K562 (cell line): ENCODE results near the gene RNU6-9. TPM values are rescaled to one million over a fixed set of nuclear protein-coding genes. Genes with fewer than 3 reads are reported as not detected.

ENCODE experiments used
- GTF2F1 ChIP-seq: IDR thresholded peaks from 2 replicates; pipeline ENCODE4 v1.6.1; 2011; ENCODE audit warnings: low read depth, low read length, improper control_type of control experiment
- HLTF ChIP-seq: fragments of 450-650 bp; IDR thresholded peaks from 2 replicates; pipeline ENCODE4 v1.6.1; 2016
- IRF2 ChIP-seq: sonication (generic); formaldehyde crosslinking; IDR thresholded peaks from 2 replicates; pipeline ENCODE4 v1.8.1; 2022; ENCODE audit warnings: mild to moderate bottlenecking, missing genetic modification reagents
- MEF2D ChIP-seq: conservative IDR thresholded peaks from 2 replicates; pipeline ENCODE4 v1.6.1; 2016; ENCODE audit warnings: low read depth, missing genetic modification characterization, missing compliant biosample characterization
- MLLT1 ChIP-seq, 2 experiments: fragments of 450-650 bp; IDR thresholded peaks; 2 replicates each; pipeline ENCODE4 v1.6.1; 2016
- NCOA1 ChIP-seq: fragments of 450-650 bp; IDR thresholded peaks from 2 replicates; pipeline ENCODE4 v1.6.1; 2016; ENCODE audit warnings: low read depth
- NFXL1 ChIP-seq: fragments of 450-650 bp; formaldehyde crosslinking; IDR thresholded peaks from 2 replicates; pipeline ENCODE4 v1.4.0; 2021; ENCODE audit warnings: mild to moderate bottlenecking
- RHOXF2B ChIP-seq: fragments of 250-450 bp; sonication (Bioruptor Pico); conservative IDR thresholded peaks from 2 replicates; pipeline ENCODE4 v1.5.1; 2021
- SNAPC5 ChIP-seq: fragments of 250-450 bp; sonication (Bioruptor Pico); IDR thresholded peaks from 2 replicates; pipeline ENCODE4 v1.8.0; 2021; ENCODE audit warnings: moderate library complexity, mild to moderate bottlenecking, inconsistent platforms
- SNRNP70 ChIP-seq: fragments of 200-400 bp; formaldehyde crosslinking; optimal IDR thresholded peaks from 2 replicates; pipeline ENCODE3; 2017; ENCODE audit warnings: low read depth, low read length
- ZBTB40 ChIP-seq, 2 experiments: fragments of 450-650 bp in 1 of 2; sonication (generic) in 1 of 2; formaldehyde crosslinking in 1 of 2; IDR thresholded peaks; 2 replicates each; pipeline versions ENCODE4 v1.7.1 to v1.9.0; 2016 to 2022; ENCODE audit warnings: inconsistent platforms in 1 of 2, mild to moderate bottlenecking in 1 of 2, missing genetic modification reagents in 1 of 2
- ZMIZ1 ChIP-seq, 2 experiments: fragments of 150-350 bp in 1 of 2; IDR thresholded peaks; 2 replicates each; pipeline ENCODE4 v1.6.1; 2012 to 2016; ENCODE audit warnings: low read depth in 2 of 2, low read length in 2 of 2, mild to moderate bottlenecking in 1 of 2, moderate library complexity in 1 of 2
- ZNF134 ChIP-seq: fragments of 250-450 bp; sonication (Bioruptor Pico); conservative IDR thresholded peaks from 2 replicates; pipeline ENCODE4 v1.4.0; 2020
- ZNF316 ChIP-seq: fragments of 450-650 bp; IDR thresholded peaks from 2 replicates; pipeline ENCODE4 v1.6.1; 2016
- polyA plus RNA-seq, 8 experiments: library from polyadenylated mRNA; depleted of rRNA in 4 of 8; stranded (reverse) in 5 of 8; unstranded in 3 of 8; fragments of >200 nt; fragmentation: Nextera tagmentation in 2 of 8; fragmentation: Illumina TruSeq in 1 of 8; extraction: Ambion mirVana in 2 of 8; extraction: Trizol in 1 of 8; gene quantifications; 2 replicates each; pipeline versions ENCODE4 v1.2.1 to v1.2.3, GENCODE V29; 2011 to 2014; ENCODE audit warnings: inconsistent platforms in 1 of 8, missing spikeins in 1 of 8
- total RNA-seq, 7 experiments: library from RNA; depleted of rRNA in 6 of 7; stranded (reverse); fragments of >200 nt in 6 of 7; fragmentation: Illumina TruSeq in 2 of 7; extraction: Trizol in 2 of 7; gene quantifications; 2 replicates each; pipeline versions ENCODE4 v1.2.1 to v1.2.3, GENCODE V29; 2011 to 2021; ENCODE audit warnings: low replicate concordance in 1 of 7

RNU6-9 gene
- total and polyA plus RNA-seq, 9 of the 15 experiments (the other 6 are each of a cell fraction or from before 2014, with no cell fraction given), result not detected

- TF ChIP-seq MLLT1 (IDR thresholded peaks at IDR 0.05) (no peak), SNAPC5 (CRISPR knock-in tag) (no peak), NCOA1 (0 out of 2 replicates have a peak, but pooled peaks have one; percentile 12), ZNF134 (CRISPR knock-in tag) (no peak), RHOXF2B (CRISPR knock-in tag) (0 out of 2 replicates have a peak, but pooled peaks have one; percentile 37), ZMIZ1 (IDR thresholded peaks at IDR 0.05; ENCODE audit: low read depth in 2 of 2, low read length in 2 of 2) (no peak), MEF2D (tag) (no peak), ZBTB40 (IDR thresholded peaks at IDR 0.05) (no peak), ZBTB40 (CRISPR knock-in tag; IDR thresholded peaks at IDR 0.05) (no peak), SNRNP70 (no peak), GTF2F1 (no peak), IRF2 (CRISPR knock-in tag) (no peak; the same call in 1 of the 2 replicates), ZNF316 (no peak), NFXL1 (CRISPR knock-in tag) (no peak), HLTF (no peak)
Measured at GRCh38 chr19:917323-918151, 24.3 kb downstream of the RNU6-9 start, which contains the start of gene KISS1R (continued).
